Right lobe of liver (tissue), 4 donors: ENCODE data around the gene ZNF189.

ENCODE experiments used
- CTCF ChIP-seq, 4 donors: fragments of 200-600 bp in 3 of 4; fragments of 450-650 bp in 1 of 4; IDR thresholded peaks; one replicate each; pipeline versions ENCODE4 v1.5.1 to v1.8.0; 2016 to 2022; ENCODE audit warnings: antibody characterized with exemption in 4 of 4, mild to moderate bottlenecking in 2 of 4
- POLR2A ChIP-seq: fragments of 450-650 bp; IDR thresholded peaks from one replicate; pipeline ENCODE4 v1.6.1; 2017; ENCODE audit warnings: antibody characterized with exemption, mild to moderate bottlenecking
- donor health status: DM: no; HTN: no; CAD: no.
- donor health status: DM: no; HTN: no; CAD: no.
- donor health status: DM: no; HTN: yes; CAD: no.

GRCh38 chr9:101450931-101451330, 52.3 kb downstream of the ZNF189 start:
- no peak for TF ChIP-seq CTCF (IDR thresholded peaks at IDR 0.05)
- TF ChIP-seq POLR2A: no peak
